ENCODE measurements around the gene ATAD3C. TPM values are rescaled to one million over a fixed set of nuclear protein-coding genes. Genes with fewer than 3 reads are reported as not detected.

Gene ATAD3C
- polyA plus RNA-seq, 3 donors, result not detected

DNA sequence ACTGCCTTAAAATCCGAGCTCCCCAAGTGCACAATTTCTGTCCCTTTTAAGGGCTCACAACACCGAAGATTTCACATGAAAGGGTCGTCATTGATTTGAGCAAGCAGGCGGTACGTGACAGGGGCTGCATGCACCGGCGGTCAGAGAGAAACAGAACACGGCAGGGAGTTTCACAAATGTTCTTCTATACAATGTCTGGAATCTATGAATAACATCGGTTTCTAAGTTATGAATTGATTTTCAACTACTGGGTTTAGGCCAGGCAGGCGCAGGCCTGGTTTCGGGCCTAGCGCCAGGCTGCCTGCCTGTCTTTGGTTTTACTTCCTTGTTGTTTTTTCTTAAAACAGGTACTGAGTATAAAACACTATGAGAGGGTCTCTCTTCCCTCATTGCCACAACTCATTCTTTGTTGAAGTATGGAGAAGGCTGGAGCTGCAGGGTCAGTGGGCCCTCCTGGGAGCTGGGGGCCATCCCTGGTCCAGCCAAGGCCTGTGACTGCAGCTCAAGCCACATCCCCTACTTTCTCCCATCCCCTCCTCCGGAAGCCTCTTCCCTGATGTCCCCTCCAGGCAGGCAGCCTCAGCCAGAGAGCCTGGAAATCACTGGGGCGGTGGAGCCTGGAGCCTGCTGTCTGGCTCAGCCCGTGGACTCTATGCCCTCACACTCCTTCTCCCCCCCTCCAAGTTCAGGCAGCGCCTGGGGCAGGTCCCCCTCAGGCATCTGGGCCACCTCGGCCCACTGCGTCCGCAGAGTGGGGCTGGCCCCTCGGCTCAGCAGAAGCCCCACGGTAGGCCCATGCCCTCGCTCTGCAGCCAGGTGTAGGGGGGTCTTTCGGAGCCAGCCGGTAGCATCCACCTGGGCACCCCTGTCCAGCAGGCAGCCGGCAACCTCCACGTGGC is 30.8 kb upstream of the ATAD3C start:
- Mint-ChIP-seq H3K27me3 (ENCODE audit: low read depth in 3 of 3) (peaks cover 16 to 37% (median 24%) of the 10 kb centered on the region in 3 donors), H3K4me1 (no peaks in the 10 kb centered on the region), H3K27ac (no peak overlapping the region), H3K4me3 (no peak overlapping the region), H3K9me3 (peaks cover 0 to 4% (median 0%) of the 10 kb centered on the region in 7 donors), H3K36me3 (no peaks in the 10 kb centered on the region)
- Histone ChIP-seq H3K36me3 (replicated peaks in 1 of 2; ENCODE audit: control insufficient read depth in 1 of 2, insufficient read depth in 2 of 2, low read length in 2 of 2) (no peaks in the 10 kb centered on the region), H3K4me1 (ENCODE audit: control insufficient read depth in 1 of 2, insufficient read depth in 2 of 2, low read length in 2 of 2) (no peaks in the 10 kb centered on the region), H3K27me3 (ENCODE audit: control insufficient read depth in 2 of 2, insufficient read depth in 2 of 2, low read length in 2 of 2) (peaks cover 2 to 18% of the 10 kb centered on the region in 2 donors), H2AFZ (ENCODE audit: insufficient read depth, low read depth, low read length, poor library complexity, severe bottlenecking) (no peak overlapping the region), H3K79me2 (ENCODE audit: insufficient read depth, low read length) (no peaks in the 10 kb centered on the region), H3K27ac (ENCODE audit: low read depth in 1 of 2, low read length in 2 of 2) (no peak overlapping the region), H3K4me2 (replicated peaks; ENCODE audit: extremely low read depth, low read length, poor library complexity, severe bottlenecking) (no peak overlapping the region), H3K4me3 (replicated peaks in 1 of 3; ENCODE audit: low read depth in 2 of 3, low read length in 3 of 3) (no peak overlapping the region), H3K9ac (ENCODE audit: insufficient read depth, low read length, poor library complexity, severe bottlenecking) (no peak overlapping the region), H4K20me1 (ENCODE audit: insufficient read depth, low read length) (no peaks in the 10 kb centered on the region), H3K9me3 (replicated peaks in 1 of 2; ENCODE audit: control insufficient read depth in 1 of 2, insufficient read depth in 1 of 2, low read length in 2 of 2) (no peaks in the 10 kb centered on the region)
- intact Hi-C loops (cut with micrococcal nuclease), result no loop called here
- no peak for DNase-seq
- WGBS (ENCODE audit: insufficient coverage), result 95% methylated on average over 16 of the region's 26 CpGs
- TF ChIP-seq CTCF (IDR thresholded peaks at IDR 0.05), result no peak

DNA sequence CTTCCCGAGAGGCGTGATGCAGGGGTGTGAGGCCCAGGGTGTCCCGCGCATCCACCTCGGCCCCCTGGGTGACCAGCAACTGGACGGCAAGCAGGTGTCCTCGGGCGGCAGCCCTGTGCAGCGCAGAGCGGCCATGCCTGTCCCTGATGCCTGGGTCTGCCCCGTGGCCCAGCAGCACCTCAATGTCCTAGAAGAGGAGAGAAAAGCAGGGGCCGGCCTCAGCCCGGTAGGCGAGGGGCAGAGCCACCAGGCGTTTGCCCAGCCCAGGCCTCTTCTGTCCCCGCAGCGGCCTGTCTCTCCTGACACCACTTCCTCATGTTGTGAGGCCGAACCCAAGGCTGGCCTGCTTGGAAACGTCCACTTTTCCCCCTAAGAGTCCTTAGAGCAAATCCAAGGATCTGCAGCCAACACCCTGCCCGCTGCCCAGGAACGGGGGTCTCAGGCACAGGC is 30.1 kb upstream of the ATAD3C start:
- H3K9me3 Mint-ChIP-seq, result peaks cover 0 to 4% (median 0%) of the 10 kb centered on the region in 7 donors
- H3K4me2 ChIP-seq (replicated peaks; ENCODE audit: extremely low read depth, low read length, poor library complexity, severe bottlenecking), result no peak overlapping the region
- no peak overlapping the region for H3K9ac ChIP-seq (ENCODE audit: insufficient read depth, low read length, poor library complexity, severe bottlenecking)
- intact Hi-C loops (cut with micrococcal nuclease), result no loop called here
- 95% methylated on average over 19 of the region's 21 CpGs for WGBS (ENCODE audit: insufficient coverage)
- H3K27ac Mint-ChIP-seq, result no peak overlapping the region
- no peak for TF ChIP-seq CTCF (IDR thresholded peaks at IDR 0.05)
- H3K4me1 ChIP-seq (ENCODE audit: control insufficient read depth in 1 of 2, insufficient read depth in 2 of 2, low read length in 2 of 2), result no peaks in the 10 kb centered on the region
- H3K79me2 ChIP-seq (ENCODE audit: insufficient read depth, low read length), result no peaks in the 10 kb centered on the region
- H3K36me3 ChIP-seq (replicated peaks in 1 of 2; ENCODE audit: control insufficient read depth in 1 of 2, insufficient read depth in 2 of 2, low read length in 2 of 2), result no peaks in the 10 kb centered on the region
- no peaks in the 10 kb centered on the region for H3K4me1 Mint-ChIP-seq
- H3K4me3 Mint-ChIP-seq, result peak overlapping the region in 1 of 2 donors; percentile 42
- no peak overlapping the region for H3K4me3 ChIP-seq (replicated peaks in 1 of 3; ENCODE audit: low read depth in 2 of 3, low read length in 3 of 3)
- no peak overlapping the region for H3K27ac ChIP-seq (ENCODE audit: low read depth in 1 of 2, low read length in 2 of 2)
- no peak overlapping the region for H2AFZ ChIP-seq (ENCODE audit: insufficient read depth, low read depth, low read length, poor library complexity, severe bottlenecking)
- H3K27me3 Mint-ChIP-seq (ENCODE audit: low read depth in 3 of 3), result peaks cover 16 to 38% (median 24%) of the 10 kb centered on the region in 3 donors
- no peak for DNase-seq
- H3K27me3 ChIP-seq (ENCODE audit: control insufficient read depth in 2 of 2, insufficient read depth in 2 of 2, low read length in 2 of 2), result peaks cover 2 to 18% of the 10 kb centered on the region in 2 donors
- H3K9me3 ChIP-seq (replicated peaks in 1 of 2; ENCODE audit: control insufficient read depth in 1 of 2, insufficient read depth in 1 of 2, low read length in 2 of 2), result no peaks in the 10 kb centered on the region
- no peaks in the 10 kb centered on the region for H4K20me1 ChIP-seq (ENCODE audit: insufficient read depth, low read length)
- H3K36me3 Mint-ChIP-seq, result no peaks in the 10 kb centered on the region
